ENCODE data around the gene ACP4. TPM values are rescaled to one million over a fixed set of nuclear protein-coding genes. Genes with fewer than 3 reads are reported as not detected.

Gene ACP4
- polyA plus RNA-seq, 1 experiment, result not detected

- DNase-seq (ENCODE audit: low read depth), result no peak
- Histone ChIP-seq H3K36me3 (ENCODE audit: control insufficient read depth, insufficient read depth, low read length) (no peaks in the 10 kb centered on the region), H3K4me3 (ENCODE audit: low read depth, low read length) (no peak overlapping the region), H3K27me3 (ENCODE audit: control insufficient read depth, insufficient read depth, low read length) (peaks cover 22% of the 10 kb centered on the region)
- no peak for TF ChIP-seq CTCF (IDR thresholded peaks at IDR 0.05; ENCODE audit: insufficient read depth, low read depth, low read length)
- ChIA-PET CTCF (interaction anchor here (0.6 kb wide), 1 partner anchor 12 kb away, joined by 3 read pairs; no protein-coding TSS in a partner anchor), POLR2A (no interaction called here)
These were observed 30.5 kb downstream of the ACP4 start for GRCh38 chr19:50820549-50821247.

GRCh38 chr19:50821248-50821612 is 31.0 kb downstream of the ACP4 start:
- Histone ChIP-seq H3K36me3 (ENCODE audit: control insufficient read depth, insufficient read depth, low read length) (no peaks in the 10 kb centered on the region), H3K27me3 (ENCODE audit: control insufficient read depth, insufficient read depth, low read length) (peaks cover 22% of the 10 kb centered on the region), H3K4me3 (ENCODE audit: low read depth, low read length) (no peak overlapping the region)
- ChIA-PET POLR2A (no interaction called here), CTCF (no interaction called here)
- no peak for DNase-seq (ENCODE audit: low read depth)
- no peak for TF ChIP-seq CTCF (IDR thresholded peaks at IDR 0.05; ENCODE audit: insufficient read depth, low read depth, low read length)

GRCh38 chr19:50821622-50822021 is 31.4 kb downstream of the ACP4 start:
- no peak for TF ChIP-seq CTCF (IDR thresholded peaks at IDR 0.05; ENCODE audit: insufficient read depth, low read depth, low read length)
- ChIA-PET CTCF (no interaction called here), POLR2A (no interaction called here)
- Histone ChIP-seq H3K36me3 (ENCODE audit: control insufficient read depth, insufficient read depth, low read length) (no peaks in the 10 kb centered on the region), H3K27me3 (ENCODE audit: control insufficient read depth, insufficient read depth, low read length) (peaks cover 22% of the 10 kb centered on the region), H3K4me3 (ENCODE audit: low read depth, low read length) (no peak overlapping the region)
- DNase-seq (ENCODE audit: low read depth), result no peak

GRCh38 chr19:50822661-50823208 is 32.5 kb downstream of the ACP4 start:
- DNase-seq (ENCODE audit: low read depth), result no peak
- H3K27me3 ChIP-seq (ENCODE audit: control insufficient read depth, insufficient read depth, low read length), result peaks cover 22% of the 10 kb centered on the region
- ChIA-PET POLR2A (no interaction called here), CTCF (no interaction called here)
- no peak overlapping the region for H3K4me3 ChIP-seq (ENCODE audit: low read depth, low read length)
- no peaks in the 10 kb centered on the region for H3K36me3 ChIP-seq (ENCODE audit: control insufficient read depth, insufficient read depth, low read length)
- TF ChIP-seq CTCF (IDR thresholded peaks at IDR 0.05; ENCODE audit: insufficient read depth, low read depth, low read length), result no peak

GRCh38 chr19:50823389-50824042 is 33.3 kb downstream of the ACP4 start, which contains the start of gene KLK1:
TSS of gene KLK1 (minus strand) at chr19:50823787. CDS start at chr19:50823748, 39 bp downstream.
- POLR2A ChIA-PET, result no interaction called here
- Histone ChIP-seq H3K27me3 (ENCODE audit: control insufficient read depth, insufficient read depth, low read length) (peaks cover 22% of the 10 kb centered on the region), H3K36me3 (ENCODE audit: control insufficient read depth, insufficient read depth, low read length) (no peaks in the 10 kb centered on the region), H3K4me3 (ENCODE audit: low read depth, low read length) (no peak within 1 kb of the TSS)
- TF ChIP-seq CTCF (IDR thresholded peaks at IDR 0.05; ENCODE audit: insufficient read depth, low read depth, low read length), result no peak
- no peak for DNase-seq (ENCODE audit: low read depth)
- CTCF ChIA-PET, result no interaction called here
